Measurements from ENCODE around the gene ZNHIT3. TPM values are rescaled to one million over a fixed set of nuclear protein-coding genes. Genes with fewer than 3 reads are reported as not detected.
"Not testable (repeated sequence)": the region's sequence is repeated elsewhere in the genome, so short reads cannot be mapped to it uniquely, and the experiment has no call there.

ZNHIT3 gene
- 10 to 100 TPM; 29.6 to 56.7 (median 35.2) TPM for total RNA-seq

GRCh38 chr17:36486204-36487194, at the start of gene ZNHIT3:
Gene ZNHIT3 (plus strand): TSS chr17:36486681. CDS start chr17:36486700, 19 bp downstream.
- intact Hi-C loops (cut with DNase I; ENCODE audit: low total_unique reads) = loop anchor here (10.0 kb wide), 1 partner anchor 522 kb away; no protein-coding TSS in a partner anchor
- peak; percentile 93 to 98 for DNase-seq (ENCODE audit: low spot score in 2 of 2)
- WGBS, 2 donors = 0 to 1% methylated on average over 42 to 46 of the region's 73 CpGs
- peak within 1 kb of the TSS; percentile 91 for H3K4me3 ChIP-seq (ENCODE audit: low read depth, poor library complexity, severe bottlenecking)
- TF ChIP-seq CTCF (IDR thresholded peaks at IDR 0.05) (no peak), POLR2A (IDR thresholded peaks at IDR 0.05) (no peak)

- DNase-seq (ENCODE audit: low spot score in 2 of 2); intact Hi-C loops (cut with DNase I; ENCODE audit: low total_unique reads); H3K4me3 ChIP-seq (ENCODE audit: low read depth, poor library complexity, severe bottlenecking): not testable (repeated sequence)
- WGBS, 2 donors = no CpG with 5 or more reads among the region's 4 CpGs
Measured at GRCh38 chr17:36441792-36442191, 44.7 kb upstream of the ZNHIT3 start.

- H3K4me3 ChIP-seq (ENCODE audit: low read depth, poor library complexity, severe bottlenecking) = no peak overlapping the region
- DNase-seq (ENCODE audit: low spot score in 2 of 2) = no peak
- TF ChIP-seq CTCF (IDR thresholded peaks at IDR 0.05) (no peak), POLR2A (IDR thresholded peaks at IDR 0.05) (no peak)
- intact Hi-C loops (cut with DNase I; ENCODE audit: low total_unique reads) = no loop called here
- 84 to 87% methylated on average over 6 of the region's 6 CpGs for WGBS, 2 donors
Measured at GRCh38 chr17:36443777-36444176, 42.7 kb upstream of the ZNHIT3 start.

- H3K4me3 ChIP-seq (ENCODE audit: low read depth, poor library complexity, severe bottlenecking); intact Hi-C loops (cut with DNase I; ENCODE audit: low total_unique reads); DNase-seq (ENCODE audit: low spot score in 2 of 2): not testable (repeated sequence)
- 78% methylated on average over 3 of the region's 15 CpGs; no CpG with 5 or more reads in 1 of the 2 donors for WGBS, 2 donors
Measured at GRCh38 chr17:36449997-36450396, 36.5 kb upstream of the ZNHIT3 start.

GRCh38 chr17:36452888-36453287, 33.6 kb upstream of the ZNHIT3 start:
- intact Hi-C loops (cut with DNase I; ENCODE audit: low total_unique reads); H3K4me3 ChIP-seq (ENCODE audit: low read depth, poor library complexity, severe bottlenecking); DNase-seq (ENCODE audit: low spot score in 2 of 2): not testable (repeated sequence)
- WGBS, 2 donors = 64% methylated on average over 4 of the region's 9 CpGs; no CpG with 5 or more reads in 1 of the 2 donors

- intact Hi-C loops (cut with DNase I; ENCODE audit: low total_unique reads); H3K4me3 ChIP-seq (ENCODE audit: low read depth, poor library complexity, severe bottlenecking): not testable (repeated sequence)
- 67 to 90% methylated on average over 1 to 9 of the region's 9 CpGs for WGBS, 2 donors
- DNase-seq (ENCODE audit: low spot score in 2 of 2) = peak in 1 of 2 donors; percentile 66
Measured at GRCh38 chr17:36457701-36458100, 28.8 kb upstream of the ZNHIT3 start.

GRCh38 chr17:36459045-36459444, 27.4 kb upstream of the ZNHIT3 start:
- H3K4me3 ChIP-seq (ENCODE audit: low read depth, poor library complexity, severe bottlenecking) = no peak overlapping the region
- intact Hi-C loops (cut with DNase I; ENCODE audit: low total_unique reads) = no loop called here
- DNase-seq (ENCODE audit: low spot score in 2 of 2) = peak in 1 of 2 donors; percentile 72
- WGBS, 2 donors = 81 to 94% methylated on average over 5 of the region's 5 CpGs
- TF ChIP-seq CTCF (IDR thresholded peaks at IDR 0.05) = no peak
- no peak for TF ChIP-seq POLR2A (IDR thresholded peaks at IDR 0.05)

Data from lower leg skin (tissue), 4 donors.